HG03439 (cell line): ENCODE data around the gene LBP.
"Not testable (repeated sequence)": the region's sequence is repeated elsewhere in the genome, so short reads cannot be mapped to it uniquely, and the experiment has no call there.

ENCODE experiments used
- ATAC-seq: cut with Tn5 transposase; IDR thresholded peaks from one replicate; pipeline ENCODE4 v1.9.1; 2021; ENCODE audit warnings: mild to moderate bottlenecking, moderate library complexity; ENCODE audit not compliant: unreplicated experiment

LBP gene

GRCh38 chr20:38392356-38392755, 46.1 kb downstream of the LBP start:
- ATAC-seq, result no peak

DNA sequence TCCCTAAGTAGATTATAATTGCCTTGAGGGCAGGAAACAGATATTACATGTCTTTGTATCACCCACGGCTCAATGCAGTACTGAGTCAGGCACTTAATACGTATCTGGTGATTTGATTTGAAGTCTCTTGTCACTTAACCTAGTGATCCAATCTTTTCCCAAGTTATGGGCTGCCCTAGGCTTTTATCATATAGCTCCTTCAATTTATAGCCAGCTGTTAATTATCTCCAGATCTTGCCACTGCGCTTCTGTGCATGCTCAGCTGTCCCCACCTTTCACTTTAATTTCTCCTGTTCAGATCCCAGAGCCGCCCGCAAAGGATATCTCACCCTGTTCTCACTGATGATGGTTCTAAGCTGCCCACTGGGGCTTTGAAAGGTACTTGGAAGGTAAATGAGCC, 47.0 kb downstream of the LBP start:
- no peak for ATAC-seq

DNA sequence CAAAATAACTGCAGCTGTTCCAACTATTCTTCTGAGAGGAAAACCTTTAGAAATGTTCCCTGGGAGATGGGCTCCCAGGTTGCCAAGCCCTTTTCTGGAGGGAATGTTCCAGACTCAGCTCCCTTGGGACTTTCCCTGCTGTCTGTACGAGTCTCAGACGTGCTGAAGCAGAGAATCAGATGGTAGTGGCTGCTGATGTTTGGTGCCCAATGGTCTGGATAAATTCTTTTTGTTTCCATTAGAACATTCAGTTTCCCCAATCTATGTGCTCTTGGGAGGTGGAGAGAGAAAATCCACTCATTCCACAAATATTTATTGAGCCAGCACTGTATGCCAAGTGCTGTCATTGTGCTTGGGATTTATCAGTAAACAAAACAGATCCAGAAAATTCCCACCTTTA, 48.9 kb downstream of the LBP start:
- no peak for ATAC-seq

DNA sequence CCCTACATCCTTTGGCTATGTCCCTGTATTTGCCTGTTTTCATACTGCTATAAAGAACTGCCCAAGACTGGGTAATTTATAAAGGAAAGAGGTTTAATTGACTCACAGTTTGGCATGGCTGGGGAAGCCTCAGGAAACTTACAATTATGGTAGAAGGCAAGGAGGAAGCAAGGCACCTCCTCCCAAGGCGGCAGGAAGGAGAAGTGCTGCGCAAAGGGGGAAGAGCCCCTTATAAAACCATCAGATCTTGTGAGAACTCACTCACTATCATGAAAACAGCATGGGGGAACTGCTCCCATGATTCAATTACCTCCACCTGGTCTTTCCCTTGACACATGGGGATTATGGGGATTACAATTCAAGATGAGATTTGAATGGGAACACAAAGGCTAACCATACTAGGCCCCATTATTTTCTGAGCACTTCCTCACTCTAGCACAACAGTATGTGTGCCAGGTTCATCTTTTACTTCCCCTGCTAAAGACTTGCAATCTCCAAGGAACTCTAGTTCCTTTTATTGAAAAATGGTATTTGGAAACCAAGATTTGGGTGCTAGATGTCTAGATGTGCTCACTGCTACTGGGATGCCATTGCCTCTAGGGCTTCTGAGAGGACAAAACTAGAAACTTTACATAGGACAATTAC, 49.6 kb downstream of the LBP start:
- ATAC-seq, result not testable (repeated sequence)

DNA sequence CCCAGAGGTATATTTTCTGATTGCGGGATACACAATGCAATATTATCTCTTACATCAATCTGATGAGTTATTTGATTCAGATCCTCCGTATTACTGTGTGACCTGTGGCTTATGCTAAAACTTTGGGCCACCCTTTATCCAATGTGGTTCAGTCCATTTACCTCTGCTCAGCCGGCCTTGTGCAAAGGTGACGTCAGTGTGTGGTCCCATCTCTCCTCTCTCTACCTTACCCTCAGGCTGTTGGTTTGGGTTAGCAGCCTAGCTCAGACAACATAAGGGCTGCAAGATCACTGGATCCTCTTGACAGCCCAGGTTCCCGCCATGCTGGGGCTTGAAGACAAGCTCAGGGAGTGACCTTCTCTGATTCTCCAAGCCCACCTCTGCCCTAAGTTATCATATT, 55.8 kb downstream of the LBP start:
- ATAC-seq, result no peak

DNA sequence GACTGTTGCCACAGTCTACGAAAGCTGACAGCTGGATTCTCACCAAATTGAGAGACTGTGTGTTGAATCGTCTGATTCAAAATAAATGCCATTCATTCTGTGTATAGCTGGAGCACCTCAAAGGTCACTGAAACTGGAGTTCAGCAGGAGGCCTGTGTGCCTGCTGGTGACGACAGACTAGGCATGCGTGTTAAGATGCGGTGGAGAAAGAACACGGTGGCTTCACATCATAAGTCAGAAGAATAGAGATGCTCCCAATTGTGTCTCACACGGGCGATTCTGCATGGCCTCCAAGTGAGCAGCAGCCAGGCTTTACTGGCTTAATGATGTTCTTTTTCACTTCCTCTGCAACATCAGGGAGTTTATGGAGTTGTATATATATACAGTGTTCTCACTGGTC, 56.5 kb downstream of the LBP start:
- no peak for ATAC-seq

DNA sequence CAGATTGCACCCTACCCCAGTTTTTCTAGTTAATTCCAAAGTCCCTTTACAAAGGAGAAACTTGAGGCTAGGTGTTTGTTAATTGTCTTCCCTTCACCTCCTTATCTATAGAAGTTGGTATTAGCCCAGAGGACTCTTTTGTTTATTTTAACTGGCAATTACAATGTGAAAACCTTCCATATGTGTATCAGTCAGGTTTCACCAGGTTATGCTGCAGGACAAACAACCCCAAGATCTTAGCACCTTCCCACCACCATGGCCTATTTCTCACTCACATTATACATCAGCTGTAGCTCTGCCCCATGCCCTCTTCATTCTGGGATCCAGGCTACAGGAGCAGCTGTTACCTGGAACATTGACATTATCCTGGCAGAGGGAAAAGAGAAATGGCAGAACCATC, 57.7 kb downstream of the LBP start:
- no peak for ATAC-seq

DNA sequence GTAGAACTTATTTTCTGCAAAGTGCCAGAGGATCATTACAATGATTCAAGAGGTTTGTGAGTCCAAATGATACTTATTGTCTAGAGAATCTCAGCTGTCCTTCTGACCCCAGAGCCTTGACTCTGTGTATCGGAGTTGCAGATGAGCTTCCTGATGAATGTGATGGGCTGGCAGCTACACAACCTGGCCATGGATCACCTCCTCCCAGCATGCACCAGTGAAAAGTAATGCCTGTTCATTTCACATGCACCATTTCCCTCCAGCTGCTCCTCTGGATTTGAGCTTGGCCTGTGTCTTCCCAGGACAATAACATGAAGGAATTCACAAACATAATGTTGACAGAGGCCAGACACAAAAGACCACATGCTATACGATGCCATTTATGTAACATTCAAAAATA, 58.9 kb downstream of the LBP start:
- no peak for ATAC-seq

- no peak for ATAC-seq
Observed at GRCh38 chr20:38406476-38406875, 60.2 kb downstream of the LBP start.

DNA sequence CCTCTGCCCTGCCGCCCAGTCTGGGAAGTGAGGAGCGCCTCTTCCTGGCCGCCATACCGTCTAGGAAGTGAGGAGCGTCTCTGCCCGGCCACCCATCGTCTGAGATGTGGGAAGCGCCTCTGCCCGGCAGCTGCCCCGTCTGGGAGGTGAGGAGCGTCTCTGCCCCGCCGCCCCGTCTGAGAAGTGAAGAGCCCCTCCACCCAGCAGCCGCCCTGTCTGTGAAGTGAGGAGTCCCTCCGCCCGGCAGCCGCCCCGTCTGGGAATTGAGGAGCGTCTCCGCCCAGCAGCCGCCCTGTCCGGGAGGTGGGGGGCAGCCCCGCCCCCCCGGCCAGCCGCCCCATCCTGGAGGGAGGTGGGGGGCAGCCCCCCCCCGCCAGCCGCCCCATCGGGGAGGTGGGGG, 61.0 kb downstream of the LBP start:
- no peak for ATAC-seq

DNA sequence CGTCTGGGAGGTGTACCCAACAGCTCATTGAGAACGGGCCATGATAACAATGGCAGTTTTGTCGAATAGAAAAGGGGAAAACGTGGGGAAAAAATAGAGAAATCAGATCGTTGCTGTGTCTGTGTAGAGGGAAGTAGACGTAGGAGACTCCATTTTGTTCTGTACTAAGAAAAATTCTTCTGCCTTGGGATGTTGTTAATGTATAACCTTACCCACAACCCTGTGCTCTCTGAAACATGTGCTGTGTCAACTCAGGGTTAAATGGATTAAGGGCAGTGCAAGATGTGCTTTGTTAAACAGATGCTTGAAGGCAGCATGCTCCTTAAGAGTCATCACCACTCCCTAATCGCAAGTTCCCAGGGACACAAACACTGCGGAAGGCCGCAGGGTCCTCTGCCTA, 61.5 kb downstream of the LBP start:
- ATAC-seq, result not testable (repeated sequence)

DNA sequence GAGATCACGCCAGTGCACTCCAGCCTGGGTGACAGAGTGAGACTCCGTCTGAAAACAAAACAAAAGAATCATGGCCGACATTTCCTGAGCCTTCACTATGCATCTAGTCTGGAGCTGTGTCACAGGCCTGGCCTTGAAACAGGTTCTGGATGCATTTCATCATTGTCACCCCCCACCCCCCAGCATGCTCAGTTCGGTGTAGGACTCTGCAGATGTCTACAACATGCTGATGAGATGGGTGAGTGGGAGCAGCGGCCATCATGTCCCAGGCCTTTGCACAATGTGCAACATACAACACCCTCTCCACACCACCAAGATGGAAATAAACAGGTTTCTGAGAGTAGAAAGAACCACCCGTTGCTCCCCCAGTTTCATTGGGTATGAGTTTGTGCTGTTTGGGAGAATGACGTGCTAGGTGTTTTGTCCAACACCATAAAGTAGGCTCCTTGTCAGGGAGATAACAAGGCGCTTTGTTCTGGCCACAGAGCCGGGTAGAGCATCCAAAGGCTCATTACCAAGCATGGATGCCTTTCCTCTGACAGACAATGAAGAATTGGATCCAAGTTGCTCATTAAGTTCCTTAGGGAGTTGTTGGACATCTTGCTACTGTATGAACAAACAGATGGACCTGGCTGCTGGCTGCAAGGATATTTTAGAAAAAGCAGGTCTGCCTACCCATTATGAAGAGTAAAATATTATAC, 66.7 kb downstream of the LBP start:
- ATAC-seq, result no peak

GRCh38 chr20:38414769-38415450, 68.6 kb downstream of the LBP start:
- no peak for ATAC-seq

DNA sequence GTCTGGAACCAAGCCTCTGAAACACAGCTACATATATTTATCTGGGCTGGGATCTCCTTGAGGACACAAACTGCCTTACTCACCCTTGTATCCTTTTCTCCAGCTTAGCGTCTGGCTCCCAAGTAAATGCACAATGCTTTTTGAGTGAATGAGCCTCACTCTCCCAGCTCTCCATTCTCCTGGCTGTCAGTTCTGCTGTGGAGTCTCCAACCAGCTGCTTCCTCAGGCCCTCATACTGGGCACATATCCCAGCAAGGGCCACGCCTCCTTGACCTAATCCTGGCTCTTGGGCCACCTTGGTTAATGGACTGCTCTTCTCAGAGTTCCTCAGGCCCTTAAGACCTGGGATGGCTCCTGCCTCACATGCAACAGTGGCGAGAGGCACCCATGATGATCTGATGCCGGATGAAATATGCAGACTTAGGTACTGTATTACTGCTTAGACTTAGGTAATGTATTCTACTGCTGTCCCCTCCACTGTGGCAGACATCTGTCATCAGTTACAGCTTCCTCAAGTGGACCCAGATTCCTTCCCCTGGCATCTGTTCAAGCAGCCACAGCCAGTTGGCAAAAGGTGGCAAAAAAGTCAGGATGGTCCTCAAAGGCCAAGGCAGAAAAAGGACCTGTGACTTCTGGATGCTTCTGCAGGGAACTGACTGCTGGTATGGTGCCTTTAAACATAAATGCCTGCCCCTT, 72.4 kb downstream of the LBP start:
- ATAC-seq, result no peak

GRCh38 chr20:38420388-38421085, 74.3 kb downstream of the LBP start:
- ATAC-seq, result no peak

- no peak for ATAC-seq
Observed at GRCh38 chr20:38421915-38422314, 75.6 kb downstream of the LBP start.

DNA sequence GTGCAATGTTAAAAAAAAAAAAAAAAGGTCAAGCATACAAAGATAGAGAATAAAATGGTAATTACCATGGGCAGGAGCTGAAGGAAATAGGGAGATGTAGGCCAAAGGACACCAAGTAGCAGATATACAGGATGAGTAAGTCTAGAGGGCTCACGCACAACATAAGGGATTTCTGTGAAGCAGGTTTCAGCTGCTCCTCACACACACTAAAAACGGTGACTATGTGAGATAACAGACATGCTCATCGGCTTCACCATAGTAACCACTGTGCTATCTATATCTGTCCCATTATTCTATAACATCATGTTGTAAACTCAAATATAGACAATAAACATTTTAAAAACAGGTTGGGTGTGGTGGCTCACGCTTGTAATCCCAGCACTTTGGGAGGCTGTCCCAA, 77.3 kb downstream of the LBP start:
- no peak for ATAC-seq

DNA sequence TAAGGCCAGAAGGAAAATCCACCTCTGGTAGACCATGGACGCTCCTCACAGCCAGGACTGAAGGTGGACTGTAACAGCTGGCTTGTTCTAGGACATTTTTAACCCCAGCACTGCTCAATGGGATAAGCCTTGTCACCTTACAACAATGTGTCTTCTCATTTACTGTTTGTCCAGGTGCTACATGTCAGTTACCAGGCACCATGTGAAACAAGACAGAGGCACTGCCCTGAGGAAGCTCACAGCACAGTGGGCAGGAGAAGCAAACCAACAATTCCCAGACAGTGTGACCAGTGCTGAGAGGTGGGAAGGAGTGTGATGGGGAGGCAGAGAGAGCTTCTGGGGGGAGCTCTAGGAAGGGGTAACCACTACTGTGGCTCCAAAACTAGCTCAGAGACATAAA, 78.1 kb downstream of the LBP start:
- no peak for ATAC-seq

DNA sequence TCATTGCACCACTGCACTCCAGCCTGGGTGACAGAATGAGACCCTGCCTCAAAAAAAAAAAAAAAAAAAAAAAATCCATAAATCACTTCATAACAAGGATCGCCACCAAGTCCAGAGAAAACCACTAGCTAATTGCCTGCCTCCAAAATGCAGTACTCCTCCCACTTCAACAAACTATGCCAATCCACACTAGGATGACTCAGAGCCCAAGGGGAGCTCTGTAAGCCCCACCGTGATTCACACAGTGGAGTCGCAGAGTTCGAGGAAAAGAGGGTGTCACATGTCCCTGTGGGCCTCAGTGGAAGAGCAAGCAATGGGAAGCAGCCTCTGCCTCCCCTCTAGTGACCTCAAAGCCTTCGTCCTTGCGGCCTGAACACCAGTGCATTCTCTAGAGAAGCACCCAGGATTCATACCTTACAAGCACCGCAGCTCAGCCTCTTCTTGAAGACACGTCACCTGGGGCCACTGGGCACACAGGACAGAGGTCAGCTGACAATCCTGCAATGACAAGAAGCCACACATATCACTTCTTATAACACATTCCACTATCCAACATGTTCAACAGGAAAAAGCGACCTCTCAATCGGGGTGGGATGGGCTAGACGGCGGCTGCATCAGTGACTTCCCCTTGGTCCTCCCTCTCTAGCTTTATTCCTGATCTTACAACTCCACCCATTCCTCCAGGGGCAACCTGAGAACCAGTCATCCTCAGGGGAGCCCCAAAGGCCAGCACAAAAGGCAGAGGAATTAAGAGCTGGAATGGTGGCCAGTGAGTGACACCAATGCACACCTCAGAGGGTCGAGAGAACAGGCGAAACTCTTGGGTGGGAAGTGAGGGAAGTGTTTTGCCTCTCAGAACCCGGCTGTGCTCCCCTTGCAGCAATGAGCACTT, 80.0 kb downstream of the LBP start:
- ATAC-seq, result no peak
